Stimulated activated CD8-positive, alpha-beta memory T cell treated with anti-CD3 and anti-CD28 coated beads, Interleukin-7, amount 100 ng/mL, for 48 hours (primary cell): ENCODE results near the gene FSCN2.

Experiments used
- DNase-seq, 2 donors: peaks; one replicate each; pipeline ENCODE4 v3.0.0-alpha.2; 2020; ENCODE audit warnings: low read depth in 1 of 2; ENCODE audit errors: extremely low read depth in 1 of 2

Gene FSCN2

DNA sequence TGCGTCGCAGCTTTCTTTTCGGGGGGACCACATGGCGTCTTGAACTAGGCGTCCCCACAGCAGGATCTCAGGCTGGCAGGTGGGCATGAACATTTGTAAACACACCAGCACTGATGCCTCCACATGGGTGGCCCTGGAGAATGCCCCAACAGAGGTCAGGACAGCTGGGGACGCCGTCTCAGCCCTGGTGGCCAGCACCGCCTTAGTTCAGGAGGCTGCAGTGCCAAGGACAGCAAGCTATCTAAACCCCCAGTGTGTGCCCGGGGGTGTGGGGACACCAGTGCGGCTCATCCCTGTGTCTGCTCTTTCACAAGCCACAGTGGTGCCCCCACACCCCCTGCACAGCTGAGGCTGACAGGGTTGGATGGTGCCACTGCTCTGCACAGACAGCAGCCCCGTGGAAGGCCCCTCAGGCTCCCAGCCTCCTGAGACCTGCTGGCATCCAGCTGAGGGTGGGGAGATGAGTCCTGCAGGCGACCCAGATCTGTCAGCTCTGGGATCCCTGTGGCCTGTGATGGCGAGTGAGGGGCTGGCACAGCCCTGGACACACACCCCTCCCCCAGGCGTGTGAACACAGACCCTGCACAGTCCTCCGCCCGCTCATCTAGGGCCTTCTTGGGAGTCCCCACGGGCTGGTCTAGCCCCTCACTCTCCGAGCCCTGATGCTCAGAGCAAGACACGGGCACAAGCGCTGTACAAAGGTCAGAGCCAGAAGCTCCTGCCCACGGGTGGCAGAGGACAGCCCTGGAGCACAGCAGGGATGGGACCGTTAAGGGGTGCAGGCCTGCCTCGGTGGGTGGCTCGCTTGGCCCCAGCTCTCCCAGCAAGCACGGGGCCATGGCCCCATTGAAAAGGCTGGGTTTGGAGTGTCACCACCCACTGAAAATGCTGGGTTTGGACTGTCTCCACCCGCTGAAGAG, 10.7 kb downstream of the FSCN2 start:
- DNase-seq = no peak

DNA sequence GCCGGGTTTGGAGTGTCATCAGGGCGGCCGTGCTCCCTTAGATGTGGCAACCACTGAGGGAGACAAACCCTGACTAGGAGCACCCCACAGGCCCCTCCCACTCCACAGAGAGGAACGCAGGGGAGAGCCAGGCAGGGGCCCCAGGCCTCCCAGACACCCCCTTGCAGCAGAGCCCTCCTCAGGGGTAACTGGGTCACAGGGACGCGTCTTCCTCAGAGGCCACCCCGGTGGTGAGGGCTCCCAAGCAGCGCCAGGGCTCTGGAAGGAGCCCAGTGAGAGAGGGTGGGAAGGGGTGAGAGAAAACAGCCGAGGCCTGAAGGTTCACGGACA, 11.4 kb downstream of the FSCN2 start:
- DNase-seq = no peak

DNA sequence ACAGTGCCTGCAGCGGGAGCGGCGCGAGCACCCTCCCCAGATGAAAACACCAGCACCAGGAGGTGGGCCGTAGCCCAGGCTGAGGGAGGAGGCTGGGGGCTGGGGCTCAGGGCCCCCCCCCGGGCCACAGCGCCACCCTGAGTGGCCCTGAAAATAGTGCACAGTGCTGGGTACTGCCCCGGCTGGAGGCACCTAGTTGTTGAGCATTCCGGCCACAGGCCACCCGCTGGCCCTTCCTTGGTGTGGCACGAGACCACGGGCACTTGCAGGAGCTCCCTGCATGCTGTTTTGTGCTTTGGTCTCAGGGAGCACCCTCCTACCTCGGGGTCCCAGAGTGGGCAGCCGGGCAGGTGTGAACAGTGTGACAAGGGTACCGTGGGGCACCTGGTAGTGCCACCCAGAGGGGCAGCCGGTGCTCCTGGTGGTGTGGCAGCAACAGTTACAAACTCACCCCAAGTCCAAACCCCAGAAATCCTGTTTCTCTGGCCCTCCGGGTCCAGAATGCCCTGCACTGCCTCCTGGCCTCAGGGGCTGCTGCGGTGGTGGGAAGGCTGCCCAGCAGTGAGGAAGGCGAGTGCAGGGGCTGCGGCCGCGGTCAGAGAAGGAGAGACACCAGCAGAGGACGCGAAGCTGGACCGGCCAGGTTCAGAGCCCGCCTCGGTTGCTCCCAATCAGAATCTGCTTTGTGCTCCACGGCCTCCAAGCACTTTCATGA, 11.9 kb downstream of the FSCN2 start:
- DNase-seq = no peak

DNA sequence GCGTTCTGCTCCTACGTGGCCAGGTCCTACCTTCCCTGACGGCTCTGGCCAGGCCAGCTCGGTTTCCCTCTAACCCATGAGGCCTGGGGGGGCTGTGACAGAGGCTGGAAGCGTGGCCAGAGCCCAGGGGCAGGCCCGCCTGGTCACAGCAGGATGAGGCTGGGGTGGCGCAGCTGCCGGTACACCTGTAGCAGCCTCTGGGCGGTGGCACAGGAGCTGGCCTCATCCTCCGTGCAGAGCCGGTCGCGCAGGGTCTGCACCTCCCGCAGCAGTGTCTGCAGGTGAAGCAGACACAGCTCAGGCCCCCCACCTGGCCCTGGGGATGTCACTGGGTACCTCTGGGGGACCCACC, 12.5 kb downstream of the FSCN2 start:
- DNase-seq = no peak

DNA sequence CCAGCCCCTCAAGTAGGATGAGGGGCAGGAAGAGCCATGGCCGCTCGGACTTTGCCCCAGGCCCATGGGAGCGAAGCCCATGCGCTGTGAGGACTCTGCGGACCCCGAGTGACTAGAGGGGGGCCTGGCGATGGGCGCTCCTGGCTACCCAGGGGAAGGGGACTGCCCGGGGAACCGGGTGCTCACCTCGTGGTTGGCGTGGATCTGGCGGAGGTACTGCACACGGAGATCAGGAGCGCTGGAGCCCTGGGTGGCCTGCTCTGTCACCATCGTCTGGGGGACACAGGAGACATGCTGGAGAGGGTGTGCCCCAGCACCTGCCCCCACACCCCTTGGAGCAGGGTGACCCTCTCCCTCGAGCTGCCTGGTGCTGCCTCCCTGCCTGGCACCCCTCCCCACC, 12.9 kb downstream of the FSCN2 start:
- DNase-seq = no peak

DNA sequence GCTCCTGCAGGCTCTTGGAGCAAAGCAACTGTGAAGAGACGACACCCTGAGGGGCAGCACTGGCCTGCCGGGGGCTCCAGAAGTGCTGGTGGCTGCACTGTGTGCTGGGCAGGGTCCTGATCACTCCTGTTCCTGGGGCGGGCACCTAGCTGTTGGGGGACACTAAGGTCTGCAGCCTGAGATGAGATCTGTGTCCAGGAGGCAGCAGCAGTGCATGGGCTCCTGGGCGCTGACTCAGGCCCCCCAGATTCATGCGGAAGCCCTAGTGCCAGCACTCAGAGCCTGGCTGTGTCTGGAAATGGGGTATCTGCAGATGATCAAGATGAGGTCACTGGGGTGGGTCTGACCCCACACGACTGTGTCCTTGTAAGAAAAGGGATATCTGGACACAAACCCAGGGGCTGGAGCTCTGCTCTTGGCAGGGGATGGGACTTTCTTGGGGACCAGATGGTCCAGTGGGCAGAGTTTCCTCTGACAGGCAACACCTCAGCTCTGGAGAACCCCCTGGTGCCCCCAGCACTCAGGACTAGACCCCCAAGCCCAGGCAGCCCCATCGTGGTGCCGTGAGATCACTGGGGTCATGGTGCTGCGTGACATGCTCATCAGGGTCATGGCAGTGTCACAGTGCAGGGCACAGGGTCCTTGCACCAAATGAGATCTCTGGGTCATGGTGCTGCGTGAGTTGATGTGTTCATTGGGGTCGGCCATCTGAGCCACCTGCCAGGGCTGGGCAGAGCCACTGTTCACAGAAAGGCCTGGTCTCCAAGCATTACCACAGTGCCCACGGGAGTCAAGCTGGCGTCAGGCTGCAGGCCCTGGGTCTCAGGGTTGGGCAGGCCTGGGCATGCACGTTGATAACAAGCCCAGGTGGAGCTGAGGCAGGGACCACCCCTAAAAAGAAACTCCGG, 14.5 kb downstream of the FSCN2 start:
- no peak for DNase-seq

DNA sequence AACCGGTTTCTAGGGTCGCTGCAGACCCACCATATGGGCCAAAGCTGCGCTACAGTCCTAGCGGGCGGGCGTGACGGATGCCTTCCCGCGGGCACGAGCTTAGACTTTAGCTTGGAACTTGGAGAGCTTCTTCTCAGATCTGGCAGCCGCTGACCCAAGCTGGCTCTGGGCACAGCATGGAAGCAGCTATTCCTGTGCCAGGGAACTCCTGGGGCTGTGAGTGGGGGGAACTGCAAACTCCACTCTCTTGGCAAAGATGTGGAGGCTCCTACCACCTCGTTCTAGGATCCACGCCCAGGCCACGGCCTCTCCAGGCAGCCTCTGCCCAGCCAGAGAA, 15.1 kb downstream of the FSCN2 start:
- DNase-seq = no peak

DNA sequence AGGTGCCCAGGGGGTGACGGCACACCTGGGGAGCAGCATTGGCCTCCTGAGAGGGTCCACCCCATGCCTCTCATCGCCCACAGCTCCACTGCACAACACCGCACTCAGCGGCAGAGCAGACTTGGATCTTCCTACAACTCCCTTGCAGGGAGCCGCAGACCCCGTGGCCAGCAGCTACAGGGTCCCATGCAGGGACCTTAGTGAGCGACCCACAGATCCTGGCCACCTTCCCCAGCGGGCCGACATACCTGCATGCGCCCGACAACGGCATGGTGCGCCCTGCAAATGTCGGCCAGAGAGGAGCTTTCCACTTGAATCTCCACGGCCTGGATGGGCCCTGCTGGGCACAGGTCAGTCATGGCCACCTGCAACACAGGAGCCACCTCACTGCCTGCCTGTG, 15.6 kb downstream of the FSCN2 start:
- DNase-seq = no peak

DNA sequence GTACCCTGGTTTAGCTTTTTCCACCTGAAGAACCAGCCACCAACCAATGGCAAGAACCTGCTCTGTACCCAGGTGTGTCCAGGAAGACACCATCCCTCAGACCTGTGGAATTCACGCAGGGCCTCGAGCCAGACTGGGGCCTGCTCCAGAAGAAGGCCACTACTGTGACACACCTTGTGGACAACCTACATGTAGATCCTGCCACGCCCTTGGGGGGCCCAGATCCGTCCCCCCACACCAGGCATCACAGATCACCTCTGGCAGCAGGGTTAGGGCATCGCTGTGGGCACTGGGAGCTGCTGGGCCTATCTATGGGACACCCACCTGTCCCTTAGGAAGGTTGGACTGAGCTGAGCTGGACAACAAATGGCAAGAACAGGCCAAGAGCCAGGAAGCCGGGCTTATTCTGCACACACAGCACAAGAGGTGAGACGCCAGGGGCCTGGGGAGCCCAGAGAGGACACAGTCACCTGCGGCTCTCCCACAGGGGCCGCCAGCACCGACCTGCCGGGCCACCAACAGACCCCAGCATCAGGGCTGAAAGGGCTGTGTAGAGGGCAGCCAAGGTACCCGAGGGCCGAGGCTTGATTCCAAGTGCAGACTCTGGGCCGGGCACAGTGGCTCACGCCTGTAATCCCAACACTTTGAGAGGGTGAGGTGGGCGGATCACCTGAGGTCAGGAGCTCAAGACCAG, 16.3 kb downstream of the FSCN2 start:
- DNase-seq = no peak

DNA sequence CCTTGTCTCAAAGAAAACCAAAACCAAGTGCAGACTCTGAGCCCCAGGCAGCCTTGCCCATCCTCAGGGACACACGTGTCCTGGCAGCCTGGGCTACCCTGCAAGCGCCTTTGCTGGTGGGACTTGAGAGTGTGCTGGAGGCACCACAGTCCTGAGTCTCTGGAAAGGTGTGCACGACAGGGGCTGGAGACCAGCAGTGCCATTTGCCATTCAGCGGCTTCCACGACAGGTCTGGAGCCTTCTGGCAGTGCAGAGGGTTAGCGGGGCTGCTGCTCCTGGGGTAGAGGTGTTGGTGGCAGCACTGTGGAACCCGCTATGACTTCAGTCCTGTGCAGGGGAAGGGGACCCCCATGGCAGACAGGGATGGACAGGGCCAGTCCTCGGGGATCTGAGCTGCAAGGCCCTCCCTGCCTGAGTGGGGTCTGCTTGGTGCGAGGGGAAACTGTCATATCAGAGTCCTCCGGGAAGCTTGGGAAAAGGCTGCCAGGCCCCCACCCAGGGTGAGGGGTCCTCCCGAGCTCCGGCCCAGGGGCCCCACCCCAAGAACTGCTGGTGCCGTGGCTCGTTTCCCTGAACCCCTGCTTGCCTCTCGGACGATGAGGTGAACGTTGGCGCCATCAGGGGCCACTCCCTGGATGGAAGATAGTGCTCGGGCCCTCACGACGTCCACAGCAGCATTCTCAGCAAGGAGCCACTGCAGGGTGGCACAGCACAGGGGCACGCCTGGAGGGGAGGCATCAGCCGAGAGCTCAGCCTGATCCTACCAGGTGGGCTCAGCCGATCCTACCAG, 17.2 kb downstream of the FSCN2 start:
- DNase-seq = no peak

DNA sequence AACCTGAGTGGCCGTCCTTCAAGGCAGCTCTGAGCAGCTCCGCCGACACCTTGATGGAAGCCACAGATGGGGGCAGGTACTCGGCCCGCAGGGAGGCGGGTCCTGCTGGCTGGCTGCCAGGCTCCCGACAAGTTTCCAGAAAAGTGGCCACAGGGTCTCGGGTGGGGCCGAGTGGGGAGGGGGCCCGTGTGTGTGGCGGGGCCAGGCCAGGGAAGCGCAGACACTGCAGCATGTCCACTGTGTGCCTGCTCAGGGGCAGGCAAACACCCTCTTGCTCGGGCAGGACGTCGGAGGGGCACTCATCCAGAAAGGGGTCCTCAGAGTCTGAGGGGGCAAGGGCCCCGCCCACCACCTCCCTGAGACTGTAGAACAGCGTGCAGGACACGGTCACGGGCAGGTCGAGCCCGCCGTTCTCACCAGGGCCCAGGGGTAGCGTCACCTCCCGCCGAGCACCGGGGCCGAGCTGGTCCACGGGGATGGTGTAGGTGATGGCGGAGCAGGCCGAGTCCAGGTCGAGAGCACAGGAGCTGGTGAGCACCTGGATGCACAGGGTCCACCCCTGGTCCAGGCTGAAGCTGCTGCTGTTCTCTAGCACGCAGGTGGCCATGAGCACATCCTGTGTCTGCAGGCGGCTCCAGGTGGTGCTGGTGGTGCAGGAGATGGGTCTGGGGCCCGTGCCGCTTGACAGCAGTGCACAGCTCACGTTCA, 18.9 kb downstream of the FSCN2 start:
- DNase-seq = no peak

DNA sequence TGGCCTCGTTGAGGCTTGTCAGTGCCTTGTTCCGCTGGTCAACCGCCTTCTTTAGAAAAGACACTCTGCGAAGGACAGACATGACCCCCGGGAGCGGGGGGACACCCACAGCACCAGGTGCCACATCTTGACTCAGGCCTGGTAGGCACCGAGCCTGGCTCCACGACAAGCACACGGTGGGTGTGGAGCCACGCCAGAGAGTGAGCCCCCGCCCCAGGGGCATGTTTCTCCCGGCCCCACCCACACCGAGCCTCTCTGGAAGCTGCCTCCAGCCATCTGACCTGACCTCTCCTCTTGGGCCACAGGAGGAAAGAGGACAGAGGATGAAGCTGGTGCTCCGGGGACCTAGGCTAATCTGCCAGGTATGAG, 19.4 kb downstream of the FSCN2 start:
- no peak for DNase-seq

DNA sequence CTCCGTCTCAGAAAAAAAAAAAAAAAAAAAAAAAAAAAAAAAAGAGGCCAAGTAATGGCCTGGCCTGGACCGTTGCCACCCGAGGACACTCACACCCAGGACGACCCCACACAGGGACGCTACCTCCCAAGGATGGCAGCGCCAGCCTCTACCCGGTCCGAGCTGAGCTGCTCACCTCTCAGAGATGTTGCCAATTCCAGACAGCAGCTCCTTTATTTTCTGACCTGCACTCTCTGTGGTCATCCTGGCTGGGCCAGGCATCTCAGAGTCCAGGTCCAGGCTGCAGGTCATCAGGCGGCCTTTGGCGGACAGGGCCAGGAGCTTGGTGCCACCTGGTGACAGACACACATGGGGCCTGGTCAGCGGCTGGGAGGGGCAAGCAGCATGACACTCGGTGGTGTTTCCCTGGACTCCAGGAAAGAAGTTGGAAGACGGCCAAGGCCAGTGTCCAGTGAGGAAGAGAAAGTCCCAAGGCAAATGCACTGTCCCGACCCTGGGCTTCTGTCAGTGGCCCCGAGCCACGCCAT, 20.9 kb downstream of the FSCN2 start:
- DNase-seq = no peak

DNA sequence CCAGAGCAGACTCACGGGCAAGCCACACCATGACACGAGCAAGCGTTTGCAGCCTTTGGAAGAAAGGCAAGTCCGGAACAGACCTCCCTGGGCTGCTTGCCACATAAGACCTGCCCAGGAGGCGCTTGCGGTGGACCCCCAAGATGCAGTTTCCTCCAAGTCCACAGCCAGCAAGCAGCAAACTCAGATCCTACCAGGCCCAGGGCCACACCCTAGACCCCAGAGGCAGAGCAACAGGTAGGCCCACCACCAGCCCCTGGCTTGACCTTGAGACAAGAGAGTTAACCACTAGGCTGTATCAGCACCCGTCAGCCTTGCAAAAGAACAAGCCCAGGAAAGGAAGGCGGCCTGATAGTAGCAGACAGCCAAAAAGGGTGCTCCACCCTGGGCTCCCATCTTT, 21.6 kb downstream of the FSCN2 start:
- DNase-seq = no peak

DNA sequence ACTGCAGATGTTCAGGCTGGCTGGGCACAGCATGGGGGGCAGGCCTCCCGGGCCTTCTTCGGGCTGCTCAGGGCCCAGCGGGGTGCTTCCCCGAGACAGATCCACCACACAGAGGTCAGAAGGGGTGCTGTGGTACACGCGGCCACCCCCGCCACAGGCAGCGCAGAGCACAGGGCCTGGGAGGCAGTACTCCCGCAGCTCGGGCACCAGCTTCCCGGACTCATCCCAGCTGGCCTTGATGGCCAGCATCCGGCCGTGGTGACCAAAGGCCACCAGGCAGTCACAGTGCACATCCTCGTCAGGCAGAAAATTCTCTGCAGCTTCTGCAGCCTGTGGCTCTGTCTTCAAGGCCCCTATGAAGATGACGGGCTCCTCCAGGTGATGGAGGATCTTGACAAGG, 22.1 kb downstream of the FSCN2 start:
- no peak for DNase-seq

DNA sequence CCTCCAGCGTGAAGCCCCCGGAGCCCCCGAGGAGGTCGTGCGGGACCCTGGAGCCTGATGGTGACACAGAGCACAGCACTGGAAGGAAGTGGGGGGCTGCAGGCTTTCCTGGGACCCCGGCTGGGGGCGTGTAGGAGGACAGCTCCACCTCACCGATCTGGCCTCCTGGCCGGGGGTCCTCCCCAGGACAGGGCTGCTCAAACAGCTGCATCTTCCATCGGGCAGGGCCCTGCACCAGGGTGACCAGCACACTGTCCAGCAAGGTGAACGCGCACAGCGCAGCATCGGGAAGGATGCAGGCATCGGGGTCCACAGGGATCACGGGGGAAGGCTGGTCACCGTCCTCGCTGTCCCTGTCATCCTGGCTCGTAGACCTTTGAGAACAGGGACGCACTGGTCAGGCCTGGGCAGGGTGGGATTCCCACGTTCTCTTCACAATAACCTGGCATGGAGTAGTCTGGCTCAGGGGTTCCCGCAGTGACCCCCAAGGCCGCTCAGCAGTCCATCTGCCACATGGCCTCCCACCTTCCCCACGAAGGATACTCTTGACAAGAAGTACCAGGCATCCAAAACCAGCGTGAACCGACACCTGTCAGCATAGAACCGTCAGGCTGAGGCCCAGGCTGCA, 22.8 kb downstream of the FSCN2 start:
- no peak for DNase-seq

DNA sequence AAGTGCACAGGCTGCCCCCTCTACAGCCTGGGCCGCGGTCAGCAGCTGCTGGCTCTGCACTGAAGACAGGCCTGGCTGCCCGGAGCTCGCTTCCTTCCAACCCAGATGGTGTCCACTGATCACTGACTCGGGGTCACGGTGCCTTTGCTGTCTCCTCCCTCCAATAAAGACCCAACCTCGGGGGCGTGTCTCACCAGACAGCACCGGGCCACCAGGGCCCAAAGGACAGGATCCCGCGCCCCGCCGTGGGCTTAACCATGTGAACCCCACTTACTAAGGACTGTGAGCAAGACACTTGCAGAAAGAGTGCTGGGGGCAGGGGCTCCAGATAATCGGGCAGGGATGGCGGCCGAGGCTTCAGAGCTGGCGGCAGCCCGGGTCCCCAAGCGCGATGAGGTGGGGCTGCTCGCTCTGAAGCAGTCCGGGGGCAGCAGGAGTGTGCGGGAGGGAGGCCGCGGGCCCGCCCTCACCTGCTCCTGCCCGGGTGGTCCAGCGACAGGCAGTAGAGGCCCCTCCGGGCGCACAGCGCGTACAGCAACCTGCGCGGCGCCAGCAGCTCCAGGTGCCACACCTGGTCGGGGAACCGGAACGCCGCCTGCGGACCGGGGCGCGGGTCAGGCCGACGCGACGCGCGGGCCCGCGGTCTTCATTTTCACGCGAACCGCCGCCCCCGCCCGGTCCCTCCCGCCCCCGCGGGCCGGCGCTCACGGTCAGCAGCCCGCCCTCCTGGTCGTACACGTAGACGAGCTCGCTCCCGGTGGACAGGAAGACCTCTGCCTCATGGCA, 23.5 kb downstream of the FSCN2 start:
- DNase-seq = no peak
